Natural killer cell (primary cell): ENCODE measurements around the gene AKAP5. TPM values are rescaled to one million over a fixed set of nuclear protein-coding genes. Genes with fewer than 3 reads are reported as not detected.
A peak's percentile ranks its signal among the peaks of the same experiment; 100 is the strongest.

Source experiments
- ATAC-seq, 3 donors: fragments of 150-1000 bp in 2 of 3; fragments of 200-7000 bp in 1 of 3; cut with Tn5 transposase; 1 replicate in 1 of 3; 2 replicates in 2 of 3; pipeline ENCODE4 v1.10.0; 2021; ENCODE audit warnings: mild to moderate bottlenecking in 2 of 3, moderate library complexity in 2 of 3
- DNase-seq, 2 donors: peaks; one replicate each; pipeline versions ENCODE4 v3.0.0 to v3.0.0-alpha.2; 2013 to 2021; ENCODE audit warnings: mixed read lengths in 1 of 2
- H3K27ac ChIP-seq: one replicate; pipeline ENCODE4 v1.5.1; 2013; ENCODE audit warnings: mild to moderate bottlenecking, low read length
- H3K27me3 ChIP-seq: one replicate; pipeline ENCODE4 v1.6.1; 2013; ENCODE audit warnings: low read length; ENCODE audit not compliant: control insufficient read depth, insufficient read depth
- H3K36me3 ChIP-seq: one replicate; pipeline ENCODE4 v1.6.1; 2013; ENCODE audit warnings: low read length; ENCODE audit not compliant: control insufficient read depth, insufficient read depth
- H3K4me1 ChIP-seq: one replicate; pipeline ENCODE4 v1.6.1; 2013; ENCODE audit warnings: low read length; ENCODE audit not compliant: control insufficient read depth, insufficient read depth
- H3K4me3 ChIP-seq: one replicate; pipeline ENCODE4 v1.5.1; 2013; ENCODE audit warnings: low read length
- H3K9me3 ChIP-seq: one replicate; pipeline ENCODE4 v1.6.1; 2013; ENCODE audit warnings: low read length; ENCODE audit not compliant: control insufficient read depth, insufficient read depth
- H3K27ac Mint-ChIP-seq, 2 donors: one replicate each; pipeline ENCODE4 v1.8.0; 2022; ENCODE audit warnings: mild to moderate bottlenecking in 2 of 2, mixed read lengths in 2 of 2, moderate library complexity in 1 of 2
- H3K27me3 Mint-ChIP-seq, 2 donors: one replicate each; pipeline ENCODE4 v1.8.0; 2022; ENCODE audit warnings: low read depth in 2 of 2, mixed read lengths in 2 of 2
- H3K36me3 Mint-ChIP-seq: one replicate; pipeline ENCODE4 v1.8.0; 2022; ENCODE audit warnings: mixed read lengths
- H3K4me1 Mint-ChIP-seq, 2 donors: one replicate each; pipeline ENCODE4 v1.8.0; 2022; ENCODE audit warnings: mixed read lengths in 2 of 2
- H3K4me3 Mint-ChIP-seq: one replicate; pipeline ENCODE4 v1.8.0; 2022; ENCODE audit warnings: mild to moderate bottlenecking, moderate library complexity, mixed read lengths
- H3K9me3 Mint-ChIP-seq, 2 donors: one replicate each; pipeline ENCODE4 v1.8.0; 2022; ENCODE audit warnings: mixed read lengths in 2 of 2
- WGBS: methylation state at CpG from one replicate; pipeline ENCODE4 v1.1.7; 2013; ENCODE audit warnings: missing lambda C conversion rate; ENCODE audit not compliant: insufficient coverage; 5-methylcytosine and 5-hydroxymethylcytosine counted together
- intact Hi-C: fragments of 100-400 bp; cut with micrococcal nuclease; formaldehyde crosslinking; loops from one replicate; pipeline ENCODE4 v1.14.2; 2022
- total RNA-seq, 4 donors: library from RNA; stranded (reverse); fragments of 120-200 nt in 1 of 4; gene quantifications; one replicate each; pipeline versions ENCODE4 v1.2.3 to v1.2.4, GENCODE V29; 2013 to 2022
- TF ChIP-seq, protein P1 (sequence below): fragments of 200-600 bp; IDR thresholded peaks from one replicate; pipeline ENCODE4 v1.8.0; 2022; ENCODE audit warnings: antibody characterized with exemption

AKAP5 gene
- total RNA-seq, 3 donors from 2014 or later (not counting 1 experiment from before 2014, with no cell fraction given) = 11.1 to 16.3 (median 12.0) TPM

GRCh38 chr14:64495252-64495651, 30.0 kb downstream of the AKAP5 start:
- peaks cover 12% of the 10 kb centered on the region for H3K36me3 ChIP-seq
- H3K4me3 ChIP-seq = no peak overlapping the region
- H3K9me3 Mint-ChIP-seq = no peaks in the 10 kb centered on the region
- H3K4me1 Mint-ChIP-seq = peaks cover 21 to 36% of the 10 kb centered on the region in 2 donors
- ATAC-seq (no peak), DNase-seq (no peak)
- no peaks in the 10 kb centered on the region for H3K36me3 Mint-ChIP-seq
- no peaks in the 10 kb centered on the region for H3K4me1 ChIP-seq
- H3K9me3 ChIP-seq = no peaks in the 10 kb centered on the region
- TF ChIP-seq, protein P1, sequence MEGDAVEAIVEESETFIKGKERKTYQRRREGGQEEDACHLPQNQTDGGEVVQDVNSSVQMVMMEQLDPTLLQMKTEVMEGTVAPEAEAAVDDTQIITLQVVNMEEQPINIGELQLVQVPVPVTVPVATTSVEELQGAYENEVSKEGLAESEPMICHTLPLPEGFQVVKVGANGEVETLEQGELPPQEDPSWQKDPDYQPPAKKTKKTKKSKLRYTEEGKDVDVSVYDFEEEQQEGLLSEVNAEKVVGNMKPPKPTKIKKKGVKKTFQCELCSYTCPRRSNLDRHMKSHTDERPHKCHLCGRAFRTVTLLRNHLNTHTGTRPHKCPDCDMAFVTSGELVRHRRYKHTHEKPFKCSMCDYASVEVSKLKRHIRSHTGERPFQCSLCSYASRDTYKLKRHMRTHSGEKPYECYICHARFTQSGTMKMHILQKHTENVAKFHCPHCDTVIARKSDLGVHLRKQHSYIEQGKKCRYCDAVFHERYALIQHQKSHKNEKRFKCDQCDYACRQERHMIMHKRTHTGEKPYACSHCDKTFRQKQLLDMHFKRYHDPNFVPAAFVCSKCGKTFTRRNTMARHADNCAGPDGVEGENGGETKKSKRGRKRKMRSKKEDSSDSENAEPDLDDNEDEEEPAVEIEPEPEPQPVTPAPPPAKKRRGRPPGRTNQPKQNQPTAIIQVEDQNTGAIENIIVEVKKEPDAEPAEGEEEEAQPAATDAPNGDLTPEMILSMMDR = no peak
- no peak overlapping the region for H3K27ac Mint-ChIP-seq
- intact Hi-C loops = no loop called here
- H3K27ac ChIP-seq = no peak overlapping the region
- no peaks in the 10 kb centered on the region for H3K27me3 ChIP-seq
- no peak overlapping the region for H3K4me3 Mint-ChIP-seq
- no peaks in the 10 kb centered on the region for H3K27me3 Mint-ChIP-seq

- Histone ChIP-seq H3K4me3 (no peak overlapping the region), H3K4me1 (peaks cover 11% of the 10 kb centered on the region), H3K36me3 (peaks cover 12% of the 10 kb centered on the region), H3K27ac (no peak overlapping the region), H3K9me3 (no peaks in the 10 kb centered on the region), H3K27me3 (no peaks in the 10 kb centered on the region)
- H3K36me3 Mint-ChIP-seq = no peaks in the 10 kb centered on the region
- H3K27me3 Mint-ChIP-seq = no peaks in the 10 kb centered on the region
- intact Hi-C loops = no loop called here
- H3K4me1 Mint-ChIP-seq = peaks cover 21 to 35% of the 10 kb centered on the region in 2 donors
- no peak overlapping the region for H3K4me3 Mint-ChIP-seq
- H3K27ac Mint-ChIP-seq = no peak overlapping the region
- TF ChIP-seq, protein P1 = no peak
- ATAC-seq = no peak
- H3K9me3 Mint-ChIP-seq = no peaks in the 10 kb centered on the region
- no peak for DNase-seq
Measured at GRCh38 chr14:64496764-64497163, 31.5 kb downstream of the AKAP5 start.

- H3K4me1 ChIP-seq = peaks cover 22% of the 10 kb centered on the region
- peak overlapping the region; percentile 62 for H3K4me3 Mint-ChIP-seq
Measured at GRCh38 chr14:64500088-64500487, 34.8 kb downstream of the AKAP5 start.

More at GRCh38 chr14:64500088-64500487, 34.8 kb downstream of the AKAP5 start:
- Mint-ChIP-seq H3K27me3 (no peaks in the 10 kb centered on the region), H3K36me3 (no peaks in the 10 kb centered on the region), H3K27ac (peak overlapping the region; percentile 99), H3K4me1 (peaks cover 37 to 38% of the 10 kb centered on the region in 2 donors), H3K9me3 (no peaks in the 10 kb centered on the region)
- no peaks in the 10 kb centered on the region for H3K9me3 ChIP-seq
- WGBS = no CpG with 5 or more reads among the region's 1 CpG
- peak overlapping the region; percentile 24 for H3K27ac ChIP-seq
- H3K4me3 ChIP-seq = no peak overlapping the region
- H3K36me3 ChIP-seq = peaks cover 12% of the 10 kb centered on the region
- no peak for DNase-seq
- ATAC-seq = no peak
- intact Hi-C loops = loop anchor here (5.0 to 10.0 kb wide), 3 partner anchors 33 to 205 kb away; partner anchors contain the start of genes AKAP5, MTHFD1 and PLEKHG3
- TF ChIP-seq, protein P1 = no peak
- no peaks in the 10 kb centered on the region for H3K27me3 ChIP-seq
